ENCODE results near the gene TECTB.

TECTB gene

GRCh38 chr10:112283100-112283499, at the start of gene TECTB:
Gene TECTB, plus strand, starts transcription at chr10:112283400. Its CDS starts 335 bp downstream, at chr10:112283735.
- TF ChIP-seq CTCF (IDR thresholded peaks at IDR 0.05; ENCODE audit: low read length, missing control alignments) = no peak
- DNase-seq (ENCODE audit: low read depth) = no peak
- no peak within 1 kb of the TSS for H3K4me3 ChIP-seq (replicated peaks; ENCODE audit: low read depth, low read length)

- TF ChIP-seq CTCF (IDR thresholded peaks at IDR 0.05; ENCODE audit: low read length, missing control alignments) = no peak
- no peak overlapping the region for H3K4me3 ChIP-seq (replicated peaks; ENCODE audit: low read depth, low read length)
- no peak for DNase-seq (ENCODE audit: low read depth)
Measured at GRCh38 chr10:112235141-112235540, 48.1 kb upstream of the TECTB start.

- no peak for DNase-seq (ENCODE audit: low read depth)
- no peak for TF ChIP-seq CTCF (IDR thresholded peaks at IDR 0.05; ENCODE audit: low read length, missing control alignments)
- H3K4me3 ChIP-seq (replicated peaks; ENCODE audit: low read depth, low read length) = no peak overlapping the region
Measured at GRCh38 chr10:112235920-112236319, 47.3 kb upstream of the TECTB start.

GRCh38 chr10:112236486-112236885, 46.7 kb upstream of the TECTB start:
- no peak for TF ChIP-seq CTCF (IDR thresholded peaks at IDR 0.05; ENCODE audit: low read length, missing control alignments)
- DNase-seq (ENCODE audit: low read depth) = no peak

GRCh38 chr10:112239347-112239746, 43.9 kb upstream of the TECTB start:
- DNase-seq (ENCODE audit: low read depth) = no peak
- H3K4me3 ChIP-seq (replicated peaks; ENCODE audit: low read depth, low read length) = no peak overlapping the region
- TF ChIP-seq CTCF (IDR thresholded peaks at IDR 0.05; ENCODE audit: low read length, missing control alignments) = no peak

More at GRCh38 chr10:112236486-112236885, 46.7 kb upstream of the TECTB start:
- H3K4me3 ChIP-seq (replicated peaks; ENCODE audit: low read depth, low read length) = no peak overlapping the region

GRCh38 chr10:112240441-112240840, 42.8 kb upstream of the TECTB start:
- DNase-seq (ENCODE audit: low read depth) = no peak
- no peak for TF ChIP-seq CTCF (IDR thresholded peaks at IDR 0.05; ENCODE audit: low read length, missing control alignments)
- no peak overlapping the region for H3K4me3 ChIP-seq (replicated peaks; ENCODE audit: low read depth, low read length)

GRCh38 chr10:112241651-112242341, 41.4 kb upstream of the TECTB start:
- no peak for DNase-seq (ENCODE audit: low read depth)
- H3K4me3 ChIP-seq (replicated peaks; ENCODE audit: low read depth, low read length) = no peak overlapping the region
- TF ChIP-seq CTCF (IDR thresholded peaks at IDR 0.05; ENCODE audit: low read length, missing control alignments) = no peak

Measured in fibroblast of pulmonary artery (primary cell).